HepG2 (cell line): Measurements from ENCODE around the gene SIN3A. TPM values are rescaled to one million over a fixed set of nuclear protein-coding genes. Genes with fewer than 3 reads are reported as not detected.

Source experiments
- AGO2 ChIP-seq: fragments of 200-400 bp; formaldehyde crosslinking; optimal IDR thresholded peaks from 2 replicates; pipeline ENCODE3; 2017; ENCODE audit warnings: mild to moderate bottlenecking, low read depth, low read length, moderate library complexity
- BATF2 ChIP-seq: sonication (generic); formaldehyde crosslinking; IDR thresholded peaks from 2 replicates; pipeline ENCODE4 v1.8.0; 2022; ENCODE audit warnings: mild to moderate bottlenecking, missing genetic modification reagents, moderate library complexity
- CBFB ChIP-seq: sonication (generic); formaldehyde crosslinking; IDR thresholded peaks from 2 replicates; pipeline ENCODE4 v1.4.0; 2020; ENCODE audit warnings: missing genetic modification reagents
- GTF2F1 ChIP-seq: fragments of 150-350 bp; IDR thresholded peaks from 2 replicates; pipeline ENCODE4 v1.6.1; 2014; ENCODE audit warnings: low read length
- HIVEP1 ChIP-seq: sonication (generic); formaldehyde crosslinking; IDR thresholded peaks from 2 replicates; pipeline ENCODE4 v1.4.0; 2020; ENCODE audit warnings: mild to moderate bottlenecking, missing genetic modification reagents
- HNRNPLL ChIP-seq: fragments of 200-400 bp; formaldehyde crosslinking; IDR thresholded peaks from 2 replicates; pipeline ENCODE4 v1.6.1; 2017; ENCODE audit warnings: mild to moderate bottlenecking, low read depth, low read length; ENCODE audit not compliant: poor library complexity, severe bottlenecking
- MTF2 ChIP-seq: sonication (generic); formaldehyde crosslinking; IDR thresholded peaks from 2 replicates; pipeline ENCODE4 v1.5.0; 2020; ENCODE audit warnings: missing genetic modification reagents, borderline replicate concordance
- NR2F6 ChIP-seq, 2 experiments: IDR thresholded peaks; 2 replicates each; pipeline ENCODE4 v1.6.1; 2016; ENCODE audit warnings: antibody characterized with exemption in 1 of 2, mild to moderate bottlenecking in 1 of 2
- PHF20 ChIP-seq: sonication (generic); formaldehyde crosslinking; IDR thresholded peaks from 2 replicates; pipeline ENCODE4 v1.5.0; 2020; ENCODE audit warnings: mild to moderate bottlenecking, missing genetic modification reagents
- PRDM15 ChIP-seq: sonication (generic); formaldehyde crosslinking; IDR thresholded peaks from 2 replicates; pipeline ENCODE4 v1.4.0; 2020; ENCODE audit warnings: missing genetic modification reagents
- REST ChIP-seq, 2 experiments: IDR thresholded peaks; 2 replicates each; pipeline ENCODE4 v1.6.1; 2011 to 2012; ENCODE audit warnings: low read length in 2 of 2, borderline replicate concordance in 1 of 2, low read depth in 1 of 2, mild to moderate bottlenecking in 1 of 2, moderate library complexity in 1 of 2
- RFX5 ChIP-seq: IDR thresholded peaks from 2 replicates; pipeline ENCODE4 v1.6.1; 2011; ENCODE audit warnings: low read depth, low read length, improper control_type of control experiment
- SIN3B ChIP-seq: fragments of 150-350 bp; IDR thresholded peaks from 2 replicates; pipeline ENCODE4 v1.6.1; 2014; ENCODE audit warnings: low read length
- TARDBP ChIP-seq: sonication (generic); formaldehyde crosslinking; IDR thresholded peaks from 2 replicates; pipeline ENCODE4 v1.8.0; 2022; ENCODE audit warnings: mild to moderate bottlenecking, missing genetic modification reagents
- YEATS2 ChIP-seq: sonication (generic); formaldehyde crosslinking; IDR thresholded peaks from 2 replicates; pipeline ENCODE4 v1.4.0; 2020; ENCODE audit warnings: missing genetic modification reagents, borderline replicate concordance
- ZFP41 ChIP-seq: sonication (generic); formaldehyde crosslinking; IDR thresholded peaks from 2 replicates; pipeline ENCODE4 v1.4.0; 2020; ENCODE audit warnings: mild to moderate bottlenecking, missing genetic modification reagents, borderline replicate concordance
- ZNF296 ChIP-seq: sonication (generic); formaldehyde crosslinking; conservative IDR thresholded peaks from 2 replicates; pipeline ENCODE4 v1.5.0; 2020; ENCODE audit warnings: mild to moderate bottlenecking, missing genetic modification reagents
- ZNF317 ChIP-seq: sonication (generic); formaldehyde crosslinking; IDR thresholded peaks from 2 replicates; pipeline ENCODE4 v1.5.0; 2020; ENCODE audit warnings: mild to moderate bottlenecking, missing genetic modification reagents
- ZNF468 ChIP-seq: sonication (generic); formaldehyde crosslinking; IDR thresholded peaks from 2 replicates; pipeline ENCODE4 v1.8.0; 2022; ENCODE audit warnings: mild to moderate bottlenecking, moderate library complexity, missing genetic modification reagents
- ZNF567 ChIP-seq: sonication (generic); formaldehyde crosslinking; IDR thresholded peaks from 2 replicates; pipeline ENCODE4 v1.8.1; 2023; ENCODE audit warnings: mild to moderate bottlenecking, missing genetic modification reagents, borderline replicate concordance
- polyA plus RNA-seq, 8 experiments: library from polyadenylated mRNA; depleted of rRNA in 3 of 8; stranded (reverse) in 7 of 8; unstranded in 1 of 8; fragments of >200 nt; fragmentation: Illumina TruSeq in 4 of 8; extraction: Trizol in 4 of 8; gene quantifications; 2 replicates each; pipeline versions ENCODE4 v1.2.1 to v1.2.3, GENCODE V29; 2011 to 2016; ENCODE audit warnings: low read depth in 4 of 8, missing spikeins in 1 of 8, mixed read lengths in 1 of 8; ENCODE audit not compliant: insufficient read depth in 1 of 8
- total RNA-seq, 5 experiments: library from RNA; depleted of rRNA; stranded (reverse); fragments of >200 nt; fragmentation: Illumina TruSeq; extraction: Trizol; gene quantifications; 2 replicates each; pipeline ENCODE4 v1.2.3, GENCODE V29; 2016; ENCODE audit warnings: low read depth in 1 of 5

The SIN3A gene
- total and polyA plus RNA-seq, 2 of the 13 experiments (the other 11 are each of a cell fraction or from before 2014, with no cell fraction given): 16.1 to 28.1 TPM

GRCh38 chr15:75348562-75349350, 102.7 kb downstream of the SIN3A start (continued):
- no peak for TF ChIP-seq ZNF296 (CRISPR knock-in tag)
- TF ChIP-seq ZNF567 (CRISPR knock-in tag): no peak
- TF ChIP-seq ZNF317 (CRISPR knock-in tag): 0 out of 2 replicates have a peak, but pooled peaks have one; percentile 37
- no peak for TF ChIP-seq GTF2F1
- no peak for TF ChIP-seq NR2F6 (IDR thresholded peaks at IDR 0.05)
- TF ChIP-seq NR2F6 (CRISPR knock-in tag; IDR thresholded peaks at IDR 0.05): no peak
- TF ChIP-seq PRDM15 (CRISPR knock-in tag): peak; percentile 73
- no peak for TF ChIP-seq BATF2 (CRISPR knock-in tag)
- TF ChIP-seq HNRNPLL: peak; percentile 25
- TF ChIP-seq PHF20: no peak; the same call in 1 of the 2 replicates
- TF ChIP-seq YEATS2: no peak
- no peak for TF ChIP-seq ZNF468
- TF ChIP-seq REST (IDR thresholded peaks at IDR 0.05; ENCODE audit: borderline replicate concordance in 1 of 2, low read depth in 1 of 2, low read length in 2 of 2): no peak
- TF ChIP-seq MTF2 (CRISPR knock-in tag): no peak
- peak; percentile 93 for TF ChIP-seq AGO2
- TF ChIP-seq TARDBP (CRISPR knock-in tag): no peak
- TF ChIP-seq ZFP41 (CRISPR knock-in tag): no peak
- TF ChIP-seq SIN3B: no peak
- TF ChIP-seq HIVEP1 (CRISPR knock-in tag): 0 out of 2 replicates have a peak, but pooled peaks have one; percentile 68
- no peak for TF ChIP-seq RFX5
- peak; percentile 12; the same call in 1 of the 2 replicates for TF ChIP-seq CBFB (CRISPR knock-in tag)
